Measurements from ENCODE around the gene MED8. TPM values are rescaled to one million over a fixed set of nuclear protein-coding genes. Genes with fewer than 3 reads are reported as not detected.

The MED8 gene
- total and polyA plus RNA-seq, 2 of the 8 experiments (the other 6 are each of a cell fraction or from before 2014, with no cell fraction given) = 7.0 to 20.6 TPM

DNA sequence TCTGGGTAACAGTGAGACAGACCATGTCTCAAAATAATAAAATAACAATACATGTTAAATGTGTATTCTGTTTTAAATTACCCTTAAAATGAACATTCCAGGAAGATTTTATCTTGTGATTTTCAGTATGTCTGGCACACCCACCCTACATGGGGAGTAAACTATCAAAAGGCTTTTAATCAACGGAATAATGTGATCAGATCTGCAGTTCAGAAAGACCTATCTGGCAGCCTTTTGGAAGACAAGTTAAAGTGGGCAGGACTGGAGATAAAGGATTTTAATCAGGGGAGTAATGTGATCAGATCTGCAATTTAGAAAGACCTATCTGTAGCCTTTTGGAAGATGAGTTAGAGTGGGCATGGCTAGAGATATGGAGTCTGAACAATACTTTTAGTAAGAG lies 10.1 kb downstream of the MED8 start:
- Histone ChIP-seq H3K4me1 (replicated peaks in 1 of 4; ENCODE audit: control insufficient read depth in 3 of 4, insufficient read depth in 4 of 4, low read length in 3 of 4) (no peaks in the 10 kb centered on the region), H3K79me2 (ENCODE audit: control insufficient read depth in 1 of 2, insufficient read depth in 2 of 2, low read length in 2 of 2) (no peaks in the 10 kb centered on the region), H2BK20ac (ENCODE audit: low read length) (no peak overlapping the region), H4K20me1 (replicated peaks in 1 of 2; ENCODE audit: control insufficient read depth in 1 of 2, insufficient read depth in 2 of 2, low read length in 2 of 2) (no peaks in the 10 kb centered on the region), H2BK15ac (ENCODE audit: low read length) (no peak overlapping the region), H2AK5ac (ENCODE audit: low read depth, low read length) (no peak overlapping the region), H3K27me3 (replicated peaks in 1 of 4; ENCODE audit: control insufficient read depth in 3 of 4, extremely low read depth in 1 of 4, insufficient read depth in 3 of 4, low read length in 3 of 4) (no peaks in the 10 kb centered on the region), H2BK12ac (ENCODE audit: low read depth, low read length) (no peak overlapping the region), H3K56ac (replicated peaks; ENCODE audit: insufficient read length, low read depth, low read length) (no peak overlapping the region), H3K4ac (replicated peaks; ENCODE audit: insufficient read length, low read depth, low read length) (no peak overlapping the region), H3K23me2 (ENCODE audit: low read depth, low read length) (no peaks in the 10 kb centered on the region), H3K23ac (ENCODE audit: insufficient read length) (no peak overlapping the region), H4K91ac (replicated peaks; ENCODE audit: insufficient read length, low read length) (no peak overlapping the region), H2BK120ac (replicated peaks; ENCODE audit: low read depth, low read length) (no peak overlapping the region), H3K4me2 (ENCODE audit: insufficient read depth in 1 of 2, low read depth in 2 of 2, low read length in 2 of 2) (no peak overlapping the region), H3K14ac (ENCODE audit: insufficient read length) (no peak overlapping the region), H3K9me3 (ENCODE audit: insufficient read depth in 2 of 2, low read depth in 1 of 2, low read length in 1 of 2) (no peaks in the 10 kb centered on the region), H2AFZ (ENCODE audit: low read length) (no peak overlapping the region), H3K79me1 (ENCODE audit: low read depth, low read length) (no peaks in the 10 kb centered on the region), H4K8ac (ENCODE audit: extremely low read depth, insufficient read depth, low read length) (no peak overlapping the region), H3K4me3 (ENCODE audit: extremely low read depth in 1 of 4, insufficient read depth in 2 of 4, low read depth in 3 of 4, low read length in 4 of 4) (no peak overlapping the region), H4K5ac (ENCODE audit: insufficient read length, low read depth, low read length) (no peak overlapping the region), H2BK5ac (ENCODE audit: low read depth, low read length) (no peak overlapping the region), H3K9ac (replicated peaks in 1 of 4; ENCODE audit: extremely low read depth in 1 of 4, low read depth in 3 of 4, low read length in 3 of 4) (no peak overlapping the region), H3K36me3 (ENCODE audit: control insufficient read depth in 2 of 4, insufficient read depth in 4 of 4, low read length in 3 of 4) (peaks cover 2 to 15% (median 14%) of the 10 kb centered on the region in 4 experiments; a peak in 7 of 8 replicates), H3K18ac (ENCODE audit: extremely low read depth, low read length) (no peak overlapping the region), H3K27ac (ENCODE audit: low read depth, low read length) (no peak overlapping the region)
- ChIA-PET CTCF (ENCODE audit: partially characterized antibody) (interaction anchor here (1.3 kb wide), 2 partner anchors 33 to 152 kb away, joined by 3 to 5 read pairs; no protein-coding TSS in a partner anchor), POLR2A (ENCODE audit: partially characterized antibody) (interaction anchor here (0.8 to 1.7 kb wide), 3 partner anchors 9 to 19 kb away, joined by 3 to 7 read pairs (median 4); partner anchors contain the start of gene MED8)
- TF ChIP-seq HDAC2 (IDR thresholded peaks at IDR 0.05; ENCODE audit: borderline replicate concordance in 1 of 2, low read depth in 2 of 2, low read length in 2 of 2) = no peak
- TF ChIP-seq, protein P1, sequence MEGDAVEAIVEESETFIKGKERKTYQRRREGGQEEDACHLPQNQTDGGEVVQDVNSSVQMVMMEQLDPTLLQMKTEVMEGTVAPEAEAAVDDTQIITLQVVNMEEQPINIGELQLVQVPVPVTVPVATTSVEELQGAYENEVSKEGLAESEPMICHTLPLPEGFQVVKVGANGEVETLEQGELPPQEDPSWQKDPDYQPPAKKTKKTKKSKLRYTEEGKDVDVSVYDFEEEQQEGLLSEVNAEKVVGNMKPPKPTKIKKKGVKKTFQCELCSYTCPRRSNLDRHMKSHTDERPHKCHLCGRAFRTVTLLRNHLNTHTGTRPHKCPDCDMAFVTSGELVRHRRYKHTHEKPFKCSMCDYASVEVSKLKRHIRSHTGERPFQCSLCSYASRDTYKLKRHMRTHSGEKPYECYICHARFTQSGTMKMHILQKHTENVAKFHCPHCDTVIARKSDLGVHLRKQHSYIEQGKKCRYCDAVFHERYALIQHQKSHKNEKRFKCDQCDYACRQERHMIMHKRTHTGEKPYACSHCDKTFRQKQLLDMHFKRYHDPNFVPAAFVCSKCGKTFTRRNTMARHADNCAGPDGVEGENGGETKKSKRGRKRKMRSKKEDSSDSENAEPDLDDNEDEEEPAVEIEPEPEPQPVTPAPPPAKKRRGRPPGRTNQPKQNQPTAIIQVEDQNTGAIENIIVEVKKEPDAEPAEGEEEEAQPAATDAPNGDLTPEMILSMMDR (IDR thresholded peaks at IDR 0.05; ENCODE audit: control extremely low read depth in 1 of 3, insufficient read depth in 1 of 3, low read depth in 1 of 3, low read length in 3 of 3) = no peak
- TF ChIP-seq CHD1 (IDR thresholded peaks at IDR 0.05; ENCODE audit: low read depth, low read length) = no peak
- TF ChIP-seq KDM5A (IDR thresholded peaks at IDR 0.05; ENCODE audit: low read length) = no peak
- FAIRE-seq (no peak), DNase-seq (ENCODE audit: low read depth in 1 of 2, low spot score in 2 of 2) (no peak)
- WGBS, 2 experiments (ENCODE audit: extremely low coverage in 1 of 2, insufficient coverage in 1 of 2, insufficient read length in 1 of 2, insufficient replicate concordance in 2 of 2, low coverage in 1 of 2, low lambda C conversion rate in 2 of 2, missing lambda C conversion rate in 1 of 2) = 94% methylated on average over 1 of the region's 1 CpG; no CpG with 5 or more reads in 1 of the 2 experiments

Data from H1 (cell line).